Keratinocyte (primary cell): ENCODE results near the gene DISC1. TPM values are rescaled to one million over a fixed set of nuclear protein-coding genes. Genes with fewer than 3 reads are reported as not detected.

ENCODE experiments used
- DNase-seq: peaks from one replicate; pipeline ENCODE4 v3.0.0-alpha.2; 2011; ENCODE audit warnings: low read depth, missing footprints, low spot score
- FAIRE-seq: peaks from 2 replicates; lab custom pipeline; 2011; peaks lifted over from hg19 to GRCh38; lab: Jason Lieb, UNC
- H2AFZ ChIP-seq: 2 replicates; pipeline ENCODE4 v1.6.0; 2012; ENCODE audit warnings: low read length, control low read depth, inconsistent platforms; ENCODE audit not compliant: control insufficient read depth
- H3K27ac ChIP-seq: 2 replicates; pipeline ENCODE4 v1.5.1; 2011; ENCODE audit warnings: low read length; ENCODE audit not compliant: control insufficient read depth, insufficient read depth
- H3K27me3 ChIP-seq: 3 replicates; pipeline ENCODE4 v1.6.0; 2011; ENCODE audit warnings: low read length; ENCODE audit not compliant: control insufficient read depth, insufficient read depth; ENCODE audit errors: extremely low read depth
- H3K36me3 ChIP-seq, 2 experiments: 2 replicates in 1 of 2; 3 replicates in 1 of 2; pipeline ENCODE4 v1.5.1; 2011; ENCODE audit warnings: low read length in 2 of 2, mild to moderate bottlenecking in 1 of 2; ENCODE audit not compliant: control insufficient read depth in 2 of 2, insufficient read depth in 2 of 2; ENCODE audit errors: extremely low read depth in 1 of 2
- H3K4me1 ChIP-seq: 3 replicates; pipeline ENCODE4 v1.5.1; 2011; ENCODE audit warnings: low read length; ENCODE audit not compliant: control insufficient read depth, insufficient read depth; ENCODE audit errors: extremely low read depth
- H3K4me2 ChIP-seq: 3 replicates; pipeline ENCODE4 v1.6.0; 2011; ENCODE audit warnings: low read depth, low read length; ENCODE audit not compliant: control insufficient read depth, insufficient read depth; ENCODE audit errors: extremely low read depth
- H3K4me3 ChIP-seq, 3 experiments: fragments of 200-600 bp in 1 of 3; sonication (generic) in 1 of 3; 2 replicates in 2 of 3; 3 replicates in 1 of 3; pipeline ENCODE4 v1.5.1; 2011 to 2016; ENCODE audit warnings: low read length in 3 of 3, mild to moderate bottlenecking in 3 of 3, control low read depth in 2 of 3, inconsistent platforms in 1 of 3, low read depth in 1 of 3, mixed read lengths in 1 of 3, mixed run types in 1 of 3, moderate library complexity in 1 of 3; ENCODE audit not compliant: control insufficient read depth in 2 of 3, insufficient read depth in 2 of 3; ENCODE audit errors: extremely low read depth in 1 of 3
- H3K79me2 ChIP-seq: 2 replicates; pipeline ENCODE4 v1.6.0; 2012; ENCODE audit warnings: low read length; ENCODE audit not compliant: control insufficient read depth, insufficient read depth
- H3K9ac ChIP-seq: 3 replicates; pipeline ENCODE4 v1.6.0; 2011; ENCODE audit warnings: low read length; ENCODE audit not compliant: control insufficient read depth, insufficient read depth; ENCODE audit errors: extremely low read depth
- H3K9me1 ChIP-seq: 3 replicates; pipeline ENCODE4 v1.6.0; 2011; ENCODE audit warnings: low read length; ENCODE audit not compliant: control insufficient read depth, insufficient read depth; ENCODE audit errors: extremely low read depth
- H3K9me3 ChIP-seq: 2 replicates; pipeline ENCODE4 v1.5.1; 2012; ENCODE audit warnings: low read depth, low read length; ENCODE audit not compliant: control insufficient read depth
- H4K20me1 ChIP-seq: 3 replicates; pipeline ENCODE4 v1.6.0; 2011; ENCODE audit warnings: low read length; ENCODE audit not compliant: control insufficient read depth, insufficient read depth; ENCODE audit errors: extremely low read depth
- EZH2 ChIP-seq: IDR thresholded peaks from one replicate; pipeline ENCODE4 v1.6.1; 2012; ENCODE audit warnings: inconsistent platforms, mild to moderate bottlenecking, low read length, moderate library complexity
- dilution Hi-C: fragments of 300-500 bp; cut with MboI; formaldehyde crosslinking; loops from one replicate; pipeline ENCODE4 v1.7.0; 2020; ENCODE audit warnings: low sequenced_read_pairs; ENCODE audit not compliant: extremely low pct_ligation_motif_present
- polyA plus RNA-seq, 5 experiments: library from polyadenylated mRNA; depleted of rRNA in 3 of 5; stranded (reverse) in 3 of 5; stranded (forward) in 1 of 5; unstranded in 1 of 5; fragments of >200 nt; gene quantifications; 1 replicate in 1 of 5; 2 replicates in 3 of 5; 3 replicates in 1 of 5; pipeline versions ENCODE4 v1.2.1 to v1.2.3, GENCODE V29; 2011 to 2012; ENCODE audit warnings: missing spikeins in 2 of 5, low read depth in 1 of 5, low replicate concordance in 1 of 5
- TF ChIP-seq, protein P1 (sequence below), 3 experiments: IDR thresholded peaks in 1 of 3; conservative IDR thresholded peaks in 1 of 3; optimal IDR thresholded peaks in 1 of 3; 2 replicates in 2 of 3; 3 replicates in 1 of 3; pipeline versions ENCODE3 to v1.5.1; 2011; ENCODE audit warnings: low read length in 3 of 3, mild to moderate bottlenecking in 3 of 3, moderate library complexity in 2 of 3, control low read depth in 1 of 3, inconsistent platforms in 1 of 3; ENCODE audit not compliant: insufficient read depth in 2 of 3; ENCODE audit errors: extremely low read depth in 1 of 3

Gene DISC1
- polyA plus RNA-seq, 1 donor (not counting 4 experiments of a cell fraction or from before 2014, with no cell fraction given): 0.47 TPM

- no peaks in the 10 kb centered on the region for H4K20me1 ChIP-seq
- no peaks in the 10 kb centered on the region for H3K9me1 ChIP-seq
- no peaks in the 10 kb centered on the region for H3K4me1 ChIP-seq
- H3K4me3 ChIP-seq: no peak overlapping the region
- H3K9me3 ChIP-seq: no peaks in the 10 kb centered on the region
- no peak overlapping the region for H3K4me2 ChIP-seq
- no peak overlapping the region for H2AFZ ChIP-seq
- H3K79me2 ChIP-seq: no peaks in the 10 kb centered on the region
- no peak overlapping the region for H3K27ac ChIP-seq
- dilution Hi-C loops: no loop called here
- no peaks in the 10 kb centered on the region for H3K27me3 ChIP-seq
- FAIRE-seq: no peak
- no peak for TF ChIP-seq EZH2
- TF ChIP-seq, protein P1, sequence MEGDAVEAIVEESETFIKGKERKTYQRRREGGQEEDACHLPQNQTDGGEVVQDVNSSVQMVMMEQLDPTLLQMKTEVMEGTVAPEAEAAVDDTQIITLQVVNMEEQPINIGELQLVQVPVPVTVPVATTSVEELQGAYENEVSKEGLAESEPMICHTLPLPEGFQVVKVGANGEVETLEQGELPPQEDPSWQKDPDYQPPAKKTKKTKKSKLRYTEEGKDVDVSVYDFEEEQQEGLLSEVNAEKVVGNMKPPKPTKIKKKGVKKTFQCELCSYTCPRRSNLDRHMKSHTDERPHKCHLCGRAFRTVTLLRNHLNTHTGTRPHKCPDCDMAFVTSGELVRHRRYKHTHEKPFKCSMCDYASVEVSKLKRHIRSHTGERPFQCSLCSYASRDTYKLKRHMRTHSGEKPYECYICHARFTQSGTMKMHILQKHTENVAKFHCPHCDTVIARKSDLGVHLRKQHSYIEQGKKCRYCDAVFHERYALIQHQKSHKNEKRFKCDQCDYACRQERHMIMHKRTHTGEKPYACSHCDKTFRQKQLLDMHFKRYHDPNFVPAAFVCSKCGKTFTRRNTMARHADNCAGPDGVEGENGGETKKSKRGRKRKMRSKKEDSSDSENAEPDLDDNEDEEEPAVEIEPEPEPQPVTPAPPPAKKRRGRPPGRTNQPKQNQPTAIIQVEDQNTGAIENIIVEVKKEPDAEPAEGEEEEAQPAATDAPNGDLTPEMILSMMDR (optimal IDR thresholded peaks at IDR 0.05 in 1 of 3, IDR thresholded peaks at IDR 0.05 in 1 of 3, conservative IDR thresholded peaks at IDR 0.05 in 1 of 3; ENCODE audit: extremely low read depth in 1 of 3, insufficient read depth in 2 of 3, low read length in 3 of 3): no peak
- no peaks in the 10 kb centered on the region for H3K36me3 ChIP-seq
- no peak overlapping the region for H3K9ac ChIP-seq
- no peak for DNase-seq
Measured at GRCh38 chr1:231594123-231594522, 32.5 kb upstream of the DISC1 start.

DNA sequence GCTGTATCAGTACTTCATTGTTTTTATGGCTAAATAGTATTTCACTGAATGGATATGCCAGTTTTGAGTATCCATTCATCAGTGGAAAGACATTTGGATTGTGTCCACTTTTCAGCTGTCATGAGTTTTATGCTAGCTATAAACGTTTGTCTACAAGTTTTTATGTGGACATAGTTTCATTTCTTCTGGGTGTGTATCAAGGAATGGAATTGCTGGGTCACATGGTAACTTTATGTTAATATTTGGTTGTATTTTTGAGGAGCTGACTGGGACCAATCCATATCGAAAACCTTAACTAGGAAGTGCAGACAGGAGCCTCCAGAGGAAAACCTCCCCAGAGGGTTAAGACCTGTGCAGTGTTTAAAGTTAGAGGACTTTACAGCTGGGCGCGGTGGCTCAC is 31.8 kb upstream of the DISC1 start:
- H3K9me1 ChIP-seq: no peaks in the 10 kb centered on the region
- no peaks in the 10 kb centered on the region for H3K4me1 ChIP-seq
- TF ChIP-seq EZH2: no peak
- TF ChIP-seq, protein P1 (optimal IDR thresholded peaks at IDR 0.05 in 1 of 3, IDR thresholded peaks at IDR 0.05 in 1 of 3, conservative IDR thresholded peaks at IDR 0.05 in 1 of 3; ENCODE audit: extremely low read depth in 1 of 3, insufficient read depth in 2 of 3, low read length in 3 of 3): no peak
- no peaks in the 10 kb centered on the region for H3K27me3 ChIP-seq
- H3K9me3 ChIP-seq: no peaks in the 10 kb centered on the region
- FAIRE-seq: no peak
- no peaks in the 10 kb centered on the region for H4K20me1 ChIP-seq
- DNase-seq: no peak
- H3K36me3 ChIP-seq: no peaks in the 10 kb centered on the region
- no peak overlapping the region for H3K4me3 ChIP-seq
- H3K27ac ChIP-seq: no peak overlapping the region
- H3K4me2 ChIP-seq: no peak overlapping the region
- dilution Hi-C loops: no loop called here
- no peak overlapping the region for H3K9ac ChIP-seq
- no peak overlapping the region for H2AFZ ChIP-seq
- no peaks in the 10 kb centered on the region for H3K79me2 ChIP-seq
